Measurements from ENCODE around the gene CCDC88A. TPM values are rescaled to one million over a fixed set of nuclear protein-coding genes. Genes with fewer than 3 reads are reported as not detected.
"Not testable (repeated sequence)": the region's sequence is repeated elsewhere in the genome, so short reads cannot be mapped to it uniquely, and the experiment has no call there.

CCDC88A gene
- total RNA-seq, 1 donor = 50.3 TPM

- no peaks in the 10 kb centered on the region for H3K9me3 ChIP-seq (ENCODE audit: low read depth, low read length)
- H3K4me1 ChIP-seq (ENCODE audit: insufficient read depth, low read length) = peaks cover 8% of the 10 kb centered on the region
- H3K4me3 ChIP-seq (ENCODE audit: low read length) = no peak overlapping the region
- no peaks in the 10 kb centered on the region for H3K27me3 ChIP-seq (ENCODE audit: insufficient read depth, low read length)
These were observed 4.4 kb downstream of the CCDC88A start for GRCh38 chr2:55415300-55415699.

- Histone ChIP-seq H3K27me3 (ENCODE audit: insufficient read depth, low read length) (no peaks in the 10 kb centered on the region), H3K4me1 (ENCODE audit: insufficient read depth, low read length) (peaks cover 18% of the 10 kb centered on the region), H3K4me3 (ENCODE audit: low read length) (no peak overlapping the region), H3K9me3 (ENCODE audit: low read depth, low read length) (no peaks in the 10 kb centered on the region)
These were observed 10.5 kb downstream of the CCDC88A start for GRCh38 chr2:55408918-55409868.

GRCh38 chr2:55408098-55408882 is 11.4 kb downstream of the CCDC88A start:
- no peaks in the 10 kb centered on the region for H3K9me3 ChIP-seq (ENCODE audit: low read depth, low read length)
- H3K4me3 ChIP-seq (ENCODE audit: low read length) = no peak overlapping the region
- peaks cover 18% of the 10 kb centered on the region for H3K4me1 ChIP-seq (ENCODE audit: insufficient read depth, low read length)
- no peaks in the 10 kb centered on the region for H3K27me3 ChIP-seq (ENCODE audit: insufficient read depth, low read length)

GRCh38 chr2:55405116-55405515 is 14.5 kb downstream of the CCDC88A start:
- Histone ChIP-seq H3K27me3 (ENCODE audit: insufficient read depth, low read length) (no peaks in the 10 kb centered on the region), H3K9me3 (ENCODE audit: low read depth, low read length) (no peaks in the 10 kb centered on the region), H3K4me3 (ENCODE audit: low read length) (no peak overlapping the region), H3K4me1 (ENCODE audit: insufficient read depth, low read length) (peaks cover 18% of the 10 kb centered on the region)

- no peaks in the 10 kb centered on the region for H3K27me3 ChIP-seq (ENCODE audit: insufficient read depth, low read length)
- H3K4me1 ChIP-seq (ENCODE audit: insufficient read depth, low read length) = peaks cover 5% of the 10 kb centered on the region
- no peak overlapping the region for H3K4me3 ChIP-seq (ENCODE audit: low read length)
- H3K9me3 ChIP-seq (ENCODE audit: low read depth, low read length) = no peaks in the 10 kb centered on the region
These were observed 16.2 kb downstream of the CCDC88A start for GRCh38 chr2:55403256-55403998.

- no peaks in the 10 kb centered on the region for H3K27me3 ChIP-seq (ENCODE audit: insufficient read depth, low read length)
- H3K4me3 ChIP-seq (ENCODE audit: low read length) = no peak overlapping the region
- H3K9me3 ChIP-seq (ENCODE audit: low read depth, low read length) = no peaks in the 10 kb centered on the region
- H3K4me1 ChIP-seq (ENCODE audit: insufficient read depth, low read length) = no peaks in the 10 kb centered on the region
These were observed 18.5 kb downstream of the CCDC88A start for GRCh38 chr2:55401124-55401523.

GRCh38 chr2:55400332-55400731 is 19.3 kb downstream of the CCDC88A start:
- Histone ChIP-seq H3K27me3 (ENCODE audit: insufficient read depth, low read length) (no peaks in the 10 kb centered on the region), H3K4me3 (ENCODE audit: low read length) (no peak overlapping the region), H3K4me1 (ENCODE audit: insufficient read depth, low read length) (no peaks in the 10 kb centered on the region)

GRCh38 chr2:55399815-55400214 is 19.8 kb downstream of the CCDC88A start:
- H3K4me1 ChIP-seq (ENCODE audit: insufficient read depth, low read length) = no peaks in the 10 kb centered on the region
- no peaks in the 10 kb centered on the region for H3K27me3 ChIP-seq (ENCODE audit: insufficient read depth, low read length)
- H3K9me3 ChIP-seq (ENCODE audit: low read depth, low read length) = no peaks in the 10 kb centered on the region
- no peak overlapping the region for H3K4me3 ChIP-seq (ENCODE audit: low read length)

More at GRCh38 chr2:55400332-55400731, 19.3 kb downstream of the CCDC88A start:
- H3K9me3 ChIP-seq (ENCODE audit: low read depth, low read length) = no peaks in the 10 kb centered on the region

- Histone ChIP-seq H3K27me3 (ENCODE audit: insufficient read depth, low read length) (no peaks in the 10 kb centered on the region), H3K4me1 (ENCODE audit: insufficient read depth, low read length) (peaks cover 2% of the 10 kb centered on the region), H3K9me3 (ENCODE audit: low read depth, low read length) (no peaks in the 10 kb centered on the region), H3K4me3 (ENCODE audit: low read length) (no peak overlapping the region)
These were observed 23.7 kb downstream of the CCDC88A start for GRCh38 chr2:55395724-55396605.

- Histone ChIP-seq H3K27me3 (ENCODE audit: insufficient read depth, low read length) (no peaks in the 10 kb centered on the region), H3K4me1 (ENCODE audit: insufficient read depth, low read length) (peaks cover 21% of the 10 kb centered on the region), H3K4me3 (ENCODE audit: low read length) (no peak overlapping the region), H3K9me3 (ENCODE audit: low read depth, low read length) (no peaks in the 10 kb centered on the region)
These were observed 27.9 kb downstream of the CCDC88A start for GRCh38 chr2:55391615-55392242.

- H3K4me3 ChIP-seq (ENCODE audit: low read length) = no peak overlapping the region
- H3K4me1 ChIP-seq (ENCODE audit: insufficient read depth, low read length) = peaks cover 21% of the 10 kb centered on the region
- H3K9me3 ChIP-seq (ENCODE audit: low read depth, low read length) = no peaks in the 10 kb centered on the region
- H3K27me3 ChIP-seq (ENCODE audit: insufficient read depth, low read length) = no peaks in the 10 kb centered on the region
These were observed 28.5 kb downstream of the CCDC88A start for GRCh38 chr2:55391155-55391554.

GRCh38 chr2:55385516-55385915 is 34.1 kb downstream of the CCDC88A start:
- not testable (repeated sequence) for H3K9me3 ChIP-seq (ENCODE audit: low read depth, low read length); H3K27me3 ChIP-seq (ENCODE audit: insufficient read depth, low read length)
- H3K4me1 ChIP-seq (ENCODE audit: insufficient read depth, low read length) = peaks cover 14% of the 10 kb centered on the region

GRCh38 chr2:55384786-55385185 is 34.9 kb downstream of the CCDC88A start:
- Histone ChIP-seq H3K27me3 (ENCODE audit: insufficient read depth, low read length) (no peaks in the 10 kb centered on the region), H3K9me3 (ENCODE audit: low read depth, low read length) (no peaks in the 10 kb centered on the region), H3K4me1 (ENCODE audit: insufficient read depth, low read length) (peaks cover 7% of the 10 kb centered on the region), H3K4me3 (ENCODE audit: low read length) (no peak overlapping the region)

More at GRCh38 chr2:55385516-55385915, 34.1 kb downstream of the CCDC88A start:
- H3K4me3 ChIP-seq (ENCODE audit: low read length) = not testable (repeated sequence)

GRCh38 chr2:55371376-55371775 is 48.3 kb downstream of the CCDC88A start:
- Histone ChIP-seq H3K4me3 (ENCODE audit: low read length) (no peak overlapping the region), H3K27me3 (ENCODE audit: insufficient read depth, low read length) (no peaks in the 10 kb centered on the region), H3K4me1 (ENCODE audit: insufficient read depth, low read length) (no peaks in the 10 kb centered on the region), H3K9me3 (ENCODE audit: low read depth, low read length) (no peaks in the 10 kb centered on the region)
